ENCODE results near the gene SON.

The SON gene

DNA sequence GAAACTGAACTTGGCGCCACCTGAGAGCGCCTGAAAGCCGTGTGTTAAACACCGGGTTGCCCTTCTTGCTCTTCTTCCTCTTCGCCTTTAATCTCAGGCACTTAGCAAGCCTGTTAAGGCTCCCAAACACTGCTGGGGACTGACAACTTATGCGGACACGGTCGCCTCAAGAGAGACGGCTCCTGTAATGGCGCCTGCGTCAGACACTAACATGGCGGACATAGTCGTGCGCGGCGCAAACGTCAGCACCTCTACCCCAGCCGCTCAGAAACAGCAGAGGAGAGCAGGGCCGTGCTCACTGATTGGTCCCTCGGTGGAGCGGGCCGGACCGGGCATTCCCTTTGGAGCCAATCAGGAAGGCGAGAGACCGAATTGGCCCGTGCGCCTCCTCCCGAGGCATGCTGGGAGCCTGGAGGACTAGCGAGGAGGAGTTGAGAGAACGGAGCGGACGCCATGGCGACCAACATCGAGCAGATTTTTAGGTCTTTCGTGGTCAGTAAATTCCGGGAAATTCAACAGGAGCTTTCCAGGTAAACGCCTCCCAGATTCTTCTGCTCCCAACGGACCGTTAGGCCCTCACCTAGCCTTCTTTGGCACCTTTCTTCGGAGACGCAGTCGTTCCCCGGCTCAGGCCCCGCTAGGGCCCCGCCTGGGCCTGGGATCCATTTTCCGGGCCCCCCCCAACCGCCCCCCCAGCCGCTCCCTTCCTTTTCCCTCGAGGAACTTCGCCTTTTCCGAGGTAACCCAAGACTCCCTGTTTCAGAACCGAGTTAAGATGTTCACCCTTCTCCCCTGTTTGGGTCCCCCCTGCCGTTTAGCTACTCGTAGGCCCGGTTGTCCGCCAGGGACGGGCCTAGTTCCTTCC, at the start of gene SON (continued):
- TF ChIP-seq ZNF510 (tag by site-specific recombination; IDR thresholded peaks at IDR 0.05; ENCODE audit: insufficient replicate concordance) = peak; percentile 36
- peak; percentile 82 for TF ChIP-seq SP3 (tag by site-specific recombination; IDR thresholded peaks at IDR 0.05)
- no peak for TF ChIP-seq ZNF214 (tag by site-specific recombination; IDR thresholded peaks at IDR 0.05; ENCODE audit: borderline replicate concordance)
- TF ChIP-seq ZNF354C (tag by site-specific recombination; IDR thresholded peaks at IDR 0.05; ENCODE audit: borderline replicate concordance, low read depth) = no peak
- 0 out of 2 replicates have a peak, but pooled peaks have one; percentile 24 for TF ChIP-seq ZNF707 (tag by site-specific recombination; IDR thresholded peaks at IDR 0.05)
- peak; percentile 89 for TF ChIP-seq ZNF629 (tag by site-specific recombination; IDR thresholded peaks at IDR 0.05)
- no peak for TF ChIP-seq ZNF133 (tag by site-specific recombination; IDR thresholded peaks at IDR 0.05)
- TF ChIP-seq ZSCAN30 (tag by site-specific recombination; IDR thresholded peaks at IDR 0.05) = peak; percentile 83
- peak; percentile 65; the same call in 1 of the 2 replicates for TF ChIP-seq ZNF391 (tag by site-specific recombination; IDR thresholded peaks at IDR 0.05; ENCODE audit: borderline replicate concordance, low read depth)
- TF ChIP-seq ZNF23 (tag by site-specific recombination; IDR thresholded peaks at IDR 0.05; ENCODE audit: borderline replicate concordance) = 0 out of 2 replicates have a peak, but pooled peaks have one; percentile 47
- no peak for TF ChIP-seq ZNF37A (tag by site-specific recombination; IDR thresholded peaks at IDR 0.05)
- 0 out of 2 replicates have a peak, but pooled peaks have one; percentile 27 for TF ChIP-seq ZNF530 (tag by site-specific recombination; IDR thresholded peaks at IDR 0.05; ENCODE audit: low read depth)
- TF ChIP-seq ZNF623 (tag by site-specific recombination; IDR thresholded peaks at IDR 0.05) = no peak; the same call in 1 of the 2 replicates
- TF ChIP-seq ZNF747 (tag by site-specific recombination; IDR thresholded peaks at IDR 0.05) = no peak
- 0 out of 2 replicates have a peak, but pooled peaks have one; percentile 18 for TF ChIP-seq ZNF843 (tag by site-specific recombination; IDR thresholded peaks at IDR 0.05)
- 0 out of 2 replicates have a peak, but pooled peaks have one; percentile 16 for TF ChIP-seq ZNF18 (tag by site-specific recombination; IDR thresholded peaks at IDR 0.05)
- TF ChIP-seq ZNF221 (tag by site-specific recombination; IDR thresholded peaks at IDR 0.05; ENCODE audit: borderline replicate concordance) = no peak
- TF ChIP-seq SP2 (tag by site-specific recombination; IDR thresholded peaks at IDR 0.05) = peak; percentile 96
- TF ChIP-seq ZNF211 (tag by site-specific recombination; IDR thresholded peaks at IDR 0.05; ENCODE audit: low read depth) = no peak
- TF ChIP-seq ZBTB21 (tag by site-specific recombination; IDR thresholded peaks at IDR 0.05) = peak; percentile 40; the same call in 1 of the 2 replicates
- peak; percentile 98 for TF ChIP-seq ZNF335 (tag by site-specific recombination; conservative IDR thresholded peaks at IDR 0.05)
- no peak for TF ChIP-seq ZNF549 (tag by site-specific recombination; IDR thresholded peaks at IDR 0.05)
- TF ChIP-seq ZNF19 (tag by site-specific recombination; IDR thresholded peaks at IDR 0.05; ENCODE audit: low read depth) = no peak
- TF ChIP-seq, protein P1, sequence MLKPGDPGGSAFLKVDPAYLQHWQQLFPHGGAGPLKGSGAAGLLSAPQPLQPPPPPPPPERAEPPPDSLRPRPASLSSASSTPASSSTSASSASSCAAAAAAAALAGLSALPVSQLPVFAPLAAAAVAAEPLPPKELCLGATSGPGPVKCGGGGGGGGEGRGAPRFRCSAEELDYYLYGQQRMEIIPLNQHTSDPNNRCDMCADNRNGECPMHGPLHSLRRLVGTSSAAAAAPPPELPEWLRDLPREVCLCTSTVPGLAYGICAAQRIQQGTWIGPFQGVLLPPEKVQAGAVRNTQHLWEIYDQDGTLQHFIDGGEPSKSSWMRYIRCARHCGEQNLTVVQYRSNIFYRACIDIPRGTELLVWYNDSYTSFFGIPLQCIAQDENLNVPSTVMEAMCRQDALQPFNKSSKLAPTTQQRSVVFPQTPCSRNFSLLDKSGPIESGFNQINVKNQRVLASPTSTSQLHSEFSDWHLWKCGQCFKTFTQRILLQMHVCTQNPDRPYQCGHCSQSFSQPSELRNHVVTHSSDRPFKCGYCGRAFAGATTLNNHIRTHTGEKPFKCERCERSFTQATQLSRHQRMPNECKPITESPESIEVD (tag by site-specific recombination; IDR thresholded peaks at IDR 0.05) = no peak
- TF ChIP-seq IKZF3 (tag by site-specific recombination; IDR thresholded peaks at IDR 0.05) = no peak
- TF ChIP-seq, protein P2, sequence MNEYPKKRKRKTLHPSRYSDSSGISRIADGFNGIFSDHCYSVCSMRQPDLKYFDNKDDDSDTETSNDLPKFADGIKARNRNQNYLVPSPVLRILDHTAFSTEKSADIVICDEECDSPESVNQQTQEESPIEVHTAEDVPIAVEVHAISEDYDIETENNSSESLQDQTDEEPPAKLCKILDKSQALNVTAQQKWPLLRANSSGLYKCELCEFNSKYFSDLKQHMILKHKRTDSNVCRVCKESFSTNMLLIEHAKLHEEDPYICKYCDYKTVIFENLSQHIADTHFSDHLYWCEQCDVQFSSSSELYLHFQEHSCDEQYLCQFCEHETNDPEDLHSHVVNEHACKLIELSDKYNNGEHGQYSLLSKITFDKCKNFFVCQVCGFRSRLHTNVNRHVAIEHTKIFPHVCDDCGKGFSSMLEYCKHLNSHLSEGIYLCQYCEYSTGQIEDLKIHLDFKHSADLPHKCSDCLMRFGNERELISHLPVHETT (tag by site-specific recombination; IDR thresholded peaks at IDR 0.05) = peak; percentile 86
- TF ChIP-seq, protein P3, sequence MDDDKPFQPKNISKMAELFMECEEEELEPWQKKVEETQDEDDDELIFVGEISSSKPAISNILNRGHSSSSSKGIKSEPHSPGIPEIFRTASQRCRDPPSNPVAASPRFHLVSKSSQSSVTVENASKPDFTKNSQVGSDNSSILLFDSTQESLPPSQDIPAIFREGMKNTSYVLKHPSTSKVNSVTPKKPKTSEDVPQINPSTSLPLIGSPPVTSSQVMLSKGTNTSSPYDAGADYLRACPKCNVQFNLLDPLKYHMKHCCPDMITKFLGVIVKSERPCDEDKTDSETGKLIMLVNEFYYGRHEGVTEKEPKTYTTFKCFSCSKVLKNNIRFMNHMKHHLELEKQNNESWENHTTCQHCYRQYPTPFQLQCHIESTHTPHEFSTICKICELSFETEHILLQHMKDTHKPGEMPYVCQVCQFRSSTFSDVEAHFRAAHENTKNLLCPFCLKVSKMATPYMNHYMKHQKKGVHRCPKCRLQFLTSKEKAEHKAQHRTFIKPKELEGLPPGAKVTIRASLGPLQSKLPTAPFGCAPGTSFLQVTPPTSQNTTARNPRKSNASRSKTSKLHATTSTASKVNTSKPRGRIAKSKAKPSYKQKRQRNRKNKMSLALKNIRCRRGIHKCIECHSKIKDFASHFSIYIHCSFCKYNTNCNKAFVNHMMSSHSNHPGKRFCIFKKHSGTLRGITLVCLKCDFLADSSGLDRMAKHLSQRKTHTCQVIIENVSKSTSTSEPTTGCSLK (tag by site-specific recombination; IDR thresholded peaks at IDR 0.05) = no peak
- peak; percentile 35 for TF ChIP-seq ZBTB11 (tag by site-specific recombination; conservative IDR thresholded peaks at IDR 0.05; ENCODE audit: low read depth)
- TF ChIP-seq SALL2 (tag by site-specific recombination; IDR thresholded peaks at IDR 0.05; ENCODE audit: borderline replicate concordance) = no peak

All from HEK293 (cell line).